HS-27A (cell line): ENCODE data around the gene FAAH2.
"Not testable (repeated sequence)": the region's sequence is repeated elsewhere in the genome, so short reads cannot be mapped to it uniquely, and the experiment has no call there.

Experiments used
- DNase-seq: peaks from one replicate; pipeline ENCODE4 v3.0.0-alpha.2; 2012; ENCODE audit warnings: low read depth, missing footprints

FAAH2 gene

GRCh38 chrX:57380026-57380796 is 93.7 kb downstream of the FAAH2 start:
- no peak for DNase-seq

GRCh38 chrX:57394162-57394561 is 107.7 kb downstream of the FAAH2 start:
- DNase-seq = not testable (repeated sequence)

GRCh38 chrX:57403191-57403590 is 116.7 kb downstream of the FAAH2 start:
- not testable (repeated sequence) for DNase-seq

GRCh38 chrX:57406149-57406548 is 119.6 kb downstream of the FAAH2 start:
- no peak for DNase-seq

GRCh38 chrX:57417827-57418226 is 131.3 kb downstream of the FAAH2 start:
- DNase-seq = no peak

GRCh38 chrX:57422289-57422688 is 135.8 kb downstream of the FAAH2 start:
- no peak for DNase-seq

GRCh38 chrX:57422790-57423189 is 136.3 kb downstream of the FAAH2 start:
- DNase-seq = no peak

- DNase-seq = no peak
Observed at GRCh38 chrX:57445076-57445475, 158.6 kb downstream of the FAAH2 start.

GRCh38 chrX:57445832-57446231 is 159.3 kb downstream of the FAAH2 start:
- no peak for DNase-seq

GRCh38 chrX:57447856-57448255 is 161.3 kb downstream of the FAAH2 start:
- DNase-seq = no peak

- DNase-seq = no peak
Observed at GRCh38 chrX:57451426-57452020, 165.0 kb downstream of the FAAH2 start.

- DNase-seq = no peak
Observed at GRCh38 chrX:57453901-57454300, 167.4 kb downstream of the FAAH2 start.

- DNase-seq = no peak
Observed at GRCh38 chrX:57481514-57481913, 195.0 kb downstream of the FAAH2 start.

- DNase-seq = no peak
Observed at GRCh38 chrX:57516491-57516890, 230.0 kb downstream of the FAAH2 start.

GRCh38 chrX:57519578-57520118 is 233.1 kb downstream of the FAAH2 start:
- no peak for DNase-seq

GRCh38 chrX:57528670-57529255 is 242.3 kb downstream of the FAAH2 start:
- DNase-seq = no peak
